IMR-90 (cell line): ENCODE measurements around the gene TMEM101. TPM values are rescaled to one million over a fixed set of nuclear protein-coding genes. Genes with fewer than 3 reads are reported as not detected.
A peak's percentile ranks its signal among the peaks of the same experiment; 100 is the strongest.

Experiments used
- ATAC-seq: fragments of 200-7000 bp; cut with Tn5 transposase; 2 replicates; pipeline ENCODE4 v1.9.1; 2020; ENCODE audit warnings: low read depth, mild to moderate bottlenecking, moderate library complexity
- BruUV-seq: library from RNA; stranded (reverse); fragments of 400-500 nt; replicated peaks from 2 replicates; lab custom pipeline; 2021; lab: Mats Ljungman, UMichigan
- CTCF ChIA-PET: fragments of 300-600 bp; formaldehyde crosslinking; extraction: SDS; loops from one replicate; lab custom pipeline; 2021; ENCODE audit warnings: antibody characterized with exemption; lab: Yijun Ruan, JAX
- POLR2A ChIA-PET: fragments of 300-600 bp; sonication (Branson Sonifier 250); formaldehyde crosslinking; loops from one replicate; lab custom pipeline; 2022; ENCODE audit warnings: antibody characterized with exemption; ENCODE audit not compliant: unreplicated experiment; lab: Charles Lee
- DNase-seq: peaks from one replicate; pipeline ENCODE4 v3.0.0; 2013
- H2AFZ ChIP-seq: replicated peaks from 2 replicates; pipeline ENCODE3; 2013; ENCODE audit warnings: low read length, mild to moderate bottlenecking; ENCODE audit not compliant: poor library complexity
- H2AK5ac ChIP-seq: 2 replicates; pipeline ENCODE4 v1.6.1; 2013; ENCODE audit warnings: low read depth, low read length, inconsistent platforms
- H2AK9ac ChIP-seq: replicated peaks from 2 replicates; pipeline ENCODE3; 2013; ENCODE audit warnings: mild to moderate bottlenecking, low read depth, low read length, moderate library complexity; ENCODE audit not compliant: poor library complexity
- H2BK120ac ChIP-seq: 2 replicates; pipeline ENCODE4 v1.6.1; 2013; ENCODE audit warnings: low read depth, low read length, inconsistent platforms
- H2BK15ac ChIP-seq: 3 replicates; pipeline ENCODE4 v1.6.1; 2013; ENCODE audit warnings: low read depth, low read length, inconsistent platforms
- H2BK20ac ChIP-seq: 2 replicates; pipeline ENCODE4 v1.6.1; 2013; ENCODE audit warnings: low read depth, mild to moderate bottlenecking, inconsistent platforms, low read length, moderate library complexity
- H2BK5ac ChIP-seq: 2 replicates; pipeline ENCODE4 v1.6.1; 2013; ENCODE audit warnings: mild to moderate bottlenecking, low read depth, low read length, inconsistent platforms; ENCODE audit not compliant: poor library complexity, severe bottlenecking
- H3K14ac ChIP-seq: replicated peaks from 2 replicates; pipeline ENCODE4 v1.6.1; 2013; ENCODE audit warnings: low read depth, low read length, inconsistent platforms
- H3K18ac ChIP-seq: 2 replicates; pipeline ENCODE4 v1.6.1; 2013; ENCODE audit warnings: low read depth, low read length, control low read depth
- H3K23ac ChIP-seq: 2 replicates; pipeline ENCODE4 v1.6.1; 2013; ENCODE audit warnings: low read depth, low read length, inconsistent platforms
- H3K27ac ChIP-seq: 2 replicates; pipeline ENCODE4 v1.5.1; 2013; ENCODE audit warnings: mild to moderate bottlenecking, control low read depth, low read length; ENCODE audit not compliant: insufficient read depth
- H3K27me3 ChIP-seq: 2 replicates; pipeline ENCODE4 v1.6.1; 2013; ENCODE audit warnings: low read length; ENCODE audit not compliant: control insufficient read depth, insufficient read depth
- H3K36me3 ChIP-seq: 2 replicates; pipeline ENCODE4 v1.6.1; 2013; ENCODE audit warnings: low read length, mixed read lengths; ENCODE audit not compliant: control insufficient read depth, insufficient read depth
- H3K4ac ChIP-seq: 2 replicates; pipeline ENCODE4 v1.6.1; 2013; ENCODE audit warnings: low read depth, low read length, inconsistent platforms
- H3K4me1 ChIP-seq: 2 replicates; pipeline ENCODE4 v1.6.1; 2013; ENCODE audit warnings: low read length, mixed read lengths; ENCODE audit not compliant: control insufficient read depth, insufficient read depth
- H3K4me2 ChIP-seq: 2 replicates; pipeline ENCODE4 v1.6.1; 2013; ENCODE audit warnings: low read depth, mild to moderate bottlenecking, control low read depth, low read length, moderate library complexity
- H3K4me3 ChIP-seq: 2 replicates; pipeline ENCODE4 v1.5.1; 2013; ENCODE audit warnings: low read depth, mild to moderate bottlenecking, control low read depth, low read length, moderate library complexity; ENCODE audit not compliant: insufficient read depth
- H3K56ac ChIP-seq: 2 replicates; pipeline ENCODE4 v1.6.1; 2013; ENCODE audit warnings: low read length, inconsistent platforms; ENCODE audit not compliant: insufficient read depth; ENCODE audit errors: extremely low read depth
- H3K79me1 ChIP-seq, 2 experiments: 2 replicates each; pipeline ENCODE4 v1.6.1; 2013; ENCODE audit warnings: low read length in 2 of 2, inconsistent platforms in 1 of 2, low read depth in 1 of 2
- H3K9ac ChIP-seq: 2 replicates; pipeline ENCODE4 v1.6.1; 2013; ENCODE audit warnings: low read depth, low read length, control low read depth
- H3K9me1 ChIP-seq: 2 replicates; pipeline ENCODE4 v1.6.1; 2013; ENCODE audit warnings: low read length, inconsistent platforms; ENCODE audit not compliant: insufficient read depth
- H3K9me3 ChIP-seq: 2 replicates; pipeline ENCODE4 v1.6.1; 2013; ENCODE audit warnings: low read length; ENCODE audit not compliant: control insufficient read depth, insufficient read depth
- H4K20me1 ChIP-seq: 2 replicates; pipeline ENCODE4 v1.6.1; 2013; ENCODE audit warnings: low read length, inconsistent platforms; ENCODE audit not compliant: insufficient read depth
- H4K5ac ChIP-seq: 2 replicates; pipeline ENCODE4 v1.6.1; 2013; ENCODE audit warnings: mild to moderate bottlenecking, low read depth, low read length, control low read depth
- H4K8ac ChIP-seq, 2 experiments: 2 replicates each; pipeline ENCODE4 v1.6.1; 2013; ENCODE audit warnings: low read depth in 2 of 2, low read length in 2 of 2, control low read depth in 1 of 2, inconsistent platforms in 1 of 2
- H4K91ac ChIP-seq: 2 replicates; pipeline ENCODE4 v1.6.1; 2013; ENCODE audit warnings: low read depth, low read length, inconsistent platforms; ENCODE audit not compliant: insufficient read depth
- FOS ChIP-seq: fragments of 150-350 bp; IDR thresholded peaks from 2 replicates; pipeline ENCODE4 v1.6.1; 2016; ENCODE audit warnings: low read depth, low read length
- MXI1 ChIP-seq: IDR thresholded peaks from 2 replicates; pipeline ENCODE4 v1.6.1; 2012; ENCODE audit warnings: low read depth, mild to moderate bottlenecking, low read length, moderate library complexity, borderline replicate concordance
- WGBS, 2 experiments: methylation state at CpG; one replicate each; pipeline versions ENCODE4 v1.1.5 to v1.1.7; 2013; ENCODE audit warnings: missing lambda C conversion rate in 2 of 2; ENCODE audit not compliant: insufficient read length in 1 of 2; ENCODE audit errors: extremely low coverage in 2 of 2; 5-methylcytosine and 5-hydroxymethylcytosine counted together
- dilution Hi-C: fragments of 300-500 bp; cut with HindIII; formaldehyde crosslinking; loops from one replicate; pipeline ENCODE4 v1.14.3; 2018; ENCODE audit warnings: low sequenced_read_pairs; ENCODE audit not compliant: unreplicated experiment
- in situ Hi-C: fragments of 300-500 bp; cut with MboI; formaldehyde crosslinking; loops from 3 replicates; pipeline ENCODE4 v1.14.3; 2019; ENCODE audit warnings: low sequenced_read_pairs, inconsistent platforms, mixed read lengths
- intact Hi-C: fragments of 100-400 bp; cut with micrococcal nuclease; formaldehyde crosslinking; loops from 2 replicates; pipeline ENCODE4 v1.10.0; 2022
- polyA plus RNA-seq, 3 experiments: library from polyadenylated mRNA; depleted of rRNA; stranded (reverse); fragments of >200 nt; gene quantifications; 2 replicates each; pipeline ENCODE4 v1.2.3, GENCODE V29; 2012; ENCODE audit warnings: low replicate concordance in 1 of 3
- total RNA-seq: library from RNA; depleted of rRNA; stranded (reverse); fragments of >200 nt; gene quantifications from 2 replicates; pipeline ENCODE4 v1.2.3, GENCODE V29; 2012

TMEM101 gene
- total and polyA plus RNA-seq, 2 of the 4 experiments (the other 2 are of a cell fraction) = 30.7 to 36.6 TPM

- DNase-seq (no peak), ATAC-seq (no peak)
- 100% methylated on average over 3 of the region's 6 CpGs; no CpG with 5 or more reads in 1 of the 2 experiments for WGBS, 2 experiments
- H3K23ac ChIP-seq = no peak overlapping the region
- peaks cover 17% of the 10 kb centered on the region for H3K9me1 ChIP-seq
- BruUV-seq = no TSS peak
- H3K9me3 ChIP-seq = no peaks in the 10 kb centered on the region
- no peak overlapping the region for H2AK5ac ChIP-seq
- intact Hi-C loops (no loop called here), dilution Hi-C loops (no loop called here), in situ Hi-C loops (no loop called here)
- no peak overlapping the region for H3K18ac ChIP-seq
- no peak overlapping the region for H3K4me2 ChIP-seq
- no peak overlapping the region for H2BK20ac ChIP-seq
- H2AFZ ChIP-seq = no peak overlapping the region
- H3K56ac ChIP-seq = no peak overlapping the region
- no peak for TF ChIP-seq FOS
- TF ChIP-seq MXI1 = no peak
- H4K5ac ChIP-seq = no peak overlapping the region
- H3K27me3 ChIP-seq = no peaks in the 10 kb centered on the region
- H3K79me1 ChIP-seq = peaks cover 3 to 26% of the 10 kb centered on the region in 2 experiments; a peak in 3 of 4 replicates
- H3K9ac ChIP-seq = no peak overlapping the region
- H3K4ac ChIP-seq = no peak overlapping the region
- H4K8ac ChIP-seq = no peak overlapping the region
- H4K91ac ChIP-seq = no peak overlapping the region
- no peaks in the 10 kb centered on the region for H3K4me1 ChIP-seq
- H3K14ac ChIP-seq = no peak overlapping the region
- no peak overlapping the region for H2BK15ac ChIP-seq
- H2BK120ac ChIP-seq = no peak overlapping the region
- H3K27ac ChIP-seq = no peak overlapping the region
- no peak overlapping the region for H3K4me3 ChIP-seq
- ChIA-PET CTCF (no interaction called here), POLR2A (no interaction called here)
- H2AK9ac ChIP-seq = peak overlapping the region; percentile 76
- H4K20me1 ChIP-seq = peaks cover 10% of the 10 kb centered on the region
- H3K36me3 ChIP-seq = peaks cover 23% of the 10 kb centered on the region
- no peak overlapping the region for H2BK5ac ChIP-seq
Measured at GRCh38 chr17:44024271-44024663, 9.5 kb upstream of the TMEM101 start.
